Tibial nerve (tissue), 4 donors: ENCODE results near the gene UBE2L3. TPM values are rescaled to one million over a fixed set of nuclear protein-coding genes. Genes with fewer than 3 reads are reported as not detected.

Experiments used
- DNase-seq, 2 donors: peaks; one replicate each; pipeline ENCODE4 v3.0.0-alpha.2; 2019; ENCODE audit warnings: low spot score in 2 of 2
- H3K27ac ChIP-seq, 4 donors: fragments of 200-600 bp; sonication (generic) in 3 of 4; one replicate each; pipeline ENCODE4 v1.5.1; 2017 to 2019; ENCODE audit warnings: mild to moderate bottlenecking in 1 of 4
- H3K27me3 ChIP-seq, 2 donors: fragments of 200-600 bp; sonication (generic) in 1 of 2; one replicate each; pipeline versions ENCODE4 v1.5.1 to v1.6.0; 2017 to 2019
- H3K36me3 ChIP-seq, 3 donors: fragments of 200-600 bp; sonication (generic); one replicate each; pipeline ENCODE4 v1.5.1; 2018 to 2019
- H3K4me1 ChIP-seq, 4 donors: fragments of 200-600 bp; sonication (generic) in 3 of 4; one replicate each; pipeline ENCODE4 v1.5.1; 2017 to 2019
- H3K4me3 ChIP-seq, 4 donors: fragments of 200-600 bp; sonication (generic) in 3 of 4; one replicate each; pipeline ENCODE4 v1.5.1; 2017 to 2019; ENCODE audit warnings: mild to moderate bottlenecking in 1 of 4, moderate library complexity in 1 of 4
- H3K9me3 ChIP-seq, 4 donors: fragments of 200-600 bp; sonication (generic) in 3 of 4; one replicate each; pipeline ENCODE4 v1.5.1; 2017 to 2019
- EP300 ChIP-seq, 2 donors: sonication (generic); formaldehyde crosslinking; IDR thresholded peaks; one replicate each; pipeline ENCODE4 v1.6.1; 2017; ENCODE audit warnings: antibody characterized with exemption in 2 of 2, mild to moderate bottlenecking in 1 of 2
- POLR2A ChIP-seq, 2 donors: fragments of 450-650 bp; IDR thresholded peaks; one replicate each; pipeline ENCODE4 v1.6.1; 2017; ENCODE audit warnings: antibody characterized with exemption in 2 of 2, mild to moderate bottlenecking in 2 of 2, moderate library complexity in 2 of 2
- WGBS, 2 donors: methylation state at CpG; one replicate each; pipeline ENCODE4 v1.1.5; 2018; 5-methylcytosine and 5-hydroxymethylcytosine counted together
- total RNA-seq, 4 donors: library from RNA; depleted of rRNA; stranded (reverse); fragments of >200 nt; gene quantifications; one replicate each; pipeline ENCODE4 v1.1.0, GENCODE V29; 2016
- TF ChIP-seq, protein P1 (sequence below), 5 experiments: fragments of 200-600 bp in 3 of 5; fragments of 450-650 bp in 2 of 5; sonication (generic) in 3 of 5; IDR thresholded peaks; one replicate each; pipeline ENCODE4 v1.5.1; 2016 to 2019; ENCODE audit warnings: antibody characterized with exemption in 5 of 5, mild to moderate bottlenecking in 3 of 5, moderate library complexity in 2 of 5

UBE2L3 gene
- total RNA-seq, 4 donors from 2014 or later, result 32.0 to 45.0 (median 37.8) TPM

DNA sequence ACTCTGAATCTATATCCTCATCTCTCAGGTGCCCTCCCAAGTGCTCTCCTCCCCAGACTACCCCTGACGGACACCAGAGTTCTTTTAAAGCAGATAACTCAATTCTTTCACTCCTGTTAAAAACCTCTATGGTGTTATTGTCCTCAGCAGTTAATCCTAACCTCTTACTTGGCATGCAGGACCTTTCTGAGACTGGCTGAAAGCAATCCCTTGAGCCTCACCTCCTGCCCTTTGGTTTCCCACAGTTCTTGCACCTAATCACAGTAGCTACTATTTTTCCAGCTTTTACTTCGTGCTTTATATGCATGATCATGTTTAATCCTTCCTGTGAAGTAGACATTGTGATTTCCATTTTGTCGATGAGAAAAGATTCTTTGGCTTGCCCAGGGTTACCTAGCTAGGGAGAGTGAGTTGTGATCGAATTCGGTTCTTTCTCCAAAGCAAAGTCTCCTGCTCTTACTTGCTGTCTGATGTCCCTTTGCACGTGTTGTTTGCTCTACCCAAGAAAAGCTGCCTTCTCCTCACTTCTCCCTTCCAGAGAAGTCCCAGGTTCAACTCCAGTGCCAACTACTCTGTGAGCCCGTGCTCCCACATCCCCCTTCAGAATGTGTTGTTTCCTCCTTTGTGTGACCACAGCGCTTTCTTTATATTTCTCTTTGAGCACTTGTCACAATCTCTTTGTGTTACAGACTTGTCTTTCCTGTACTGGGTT is 2.1 kb downstream of the UBE2L3 start:
- 50 to 51% methylated on average over 8 of the region's 8 CpGs for WGBS, 2 donors
- no peak for DNase-seq
- TF ChIP-seq POLR2A (IDR thresholded peaks at IDR 0.05) (no peak), EP300 (IDR thresholded peaks at IDR 0.05) (no peak)
- TF ChIP-seq, protein P1, sequence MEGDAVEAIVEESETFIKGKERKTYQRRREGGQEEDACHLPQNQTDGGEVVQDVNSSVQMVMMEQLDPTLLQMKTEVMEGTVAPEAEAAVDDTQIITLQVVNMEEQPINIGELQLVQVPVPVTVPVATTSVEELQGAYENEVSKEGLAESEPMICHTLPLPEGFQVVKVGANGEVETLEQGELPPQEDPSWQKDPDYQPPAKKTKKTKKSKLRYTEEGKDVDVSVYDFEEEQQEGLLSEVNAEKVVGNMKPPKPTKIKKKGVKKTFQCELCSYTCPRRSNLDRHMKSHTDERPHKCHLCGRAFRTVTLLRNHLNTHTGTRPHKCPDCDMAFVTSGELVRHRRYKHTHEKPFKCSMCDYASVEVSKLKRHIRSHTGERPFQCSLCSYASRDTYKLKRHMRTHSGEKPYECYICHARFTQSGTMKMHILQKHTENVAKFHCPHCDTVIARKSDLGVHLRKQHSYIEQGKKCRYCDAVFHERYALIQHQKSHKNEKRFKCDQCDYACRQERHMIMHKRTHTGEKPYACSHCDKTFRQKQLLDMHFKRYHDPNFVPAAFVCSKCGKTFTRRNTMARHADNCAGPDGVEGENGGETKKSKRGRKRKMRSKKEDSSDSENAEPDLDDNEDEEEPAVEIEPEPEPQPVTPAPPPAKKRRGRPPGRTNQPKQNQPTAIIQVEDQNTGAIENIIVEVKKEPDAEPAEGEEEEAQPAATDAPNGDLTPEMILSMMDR (IDR thresholded peaks at IDR 0.05), result no peak
- no peak overlapping the region for H3K27ac ChIP-seq
- H3K27me3 ChIP-seq, result no peaks in the 10 kb centered on the region
- H3K9me3 ChIP-seq, result no peaks in the 10 kb centered on the region
- peaks cover 4 to 60% (median 27%) of the 10 kb centered on the region in 4 donors for H3K4me1 ChIP-seq
- H3K36me3 ChIP-seq, result no peaks in the 10 kb centered on the region
- peak overlapping the region in 1 of 4 donors; percentile 76 for H3K4me3 ChIP-seq

DNA sequence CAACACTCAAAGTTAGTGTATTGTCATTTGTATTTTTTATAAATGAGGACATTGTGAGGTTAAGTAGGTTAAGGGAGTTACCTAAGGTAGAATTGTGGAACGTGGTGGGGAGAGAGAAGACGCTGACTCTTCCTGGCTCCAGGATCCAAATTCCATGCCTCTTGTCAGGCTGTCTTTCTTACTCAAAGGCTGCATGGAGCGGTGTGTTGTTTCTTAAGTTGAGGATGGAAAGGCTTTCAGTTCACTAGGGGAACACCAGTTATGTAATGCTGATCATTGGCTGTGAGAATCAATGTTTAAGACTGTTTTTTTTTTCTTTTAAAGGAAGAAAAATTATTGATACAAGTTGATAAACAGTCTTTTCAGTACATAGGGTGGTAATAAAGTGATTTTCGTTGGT is 2.9 kb downstream of the UBE2L3 start:
- 41 to 45% methylated on average over 4 of the region's 4 CpGs for WGBS, 2 donors

DNA sequence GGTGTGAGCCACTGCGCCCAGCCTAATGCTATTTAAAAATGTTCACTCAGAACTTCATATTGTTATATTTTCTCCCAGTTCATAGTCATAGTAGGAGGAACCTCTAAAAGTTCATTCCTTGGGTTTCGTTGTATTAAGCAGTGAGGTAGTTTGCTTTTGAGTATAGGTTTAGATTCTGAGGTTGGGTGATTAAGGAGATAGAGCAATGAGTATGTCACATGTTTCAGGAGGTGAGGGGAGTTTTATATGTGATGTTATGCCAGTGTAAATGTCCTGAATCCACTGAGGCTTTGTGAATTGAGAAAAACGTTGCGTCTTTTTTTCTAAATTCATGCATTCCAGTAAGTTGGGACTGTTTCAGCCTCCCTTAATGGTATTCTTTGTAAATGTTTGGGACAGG is 4.2 kb downstream of the UBE2L3 start:
- no peak overlapping the region for H3K4me3 ChIP-seq

More for the DNA sequence above, 2.9 kb downstream of the UBE2L3 start:
- H3K9me3 ChIP-seq, result no peaks in the 10 kb centered on the region
- TF ChIP-seq, protein P1 (IDR thresholded peaks at IDR 0.05), result no peak
- TF ChIP-seq POLR2A (IDR thresholded peaks at IDR 0.05), result no peak
- H3K36me3 ChIP-seq, result no peaks in the 10 kb centered on the region
- no peak overlapping the region for H3K4me3 ChIP-seq
- peaks cover 4 to 63% (median 28%) of the 10 kb centered on the region in 4 donors for H3K4me1 ChIP-seq
- DNase-seq, result no peak
- no peaks in the 10 kb centered on the region for H3K27me3 ChIP-seq
- H3K27ac ChIP-seq, result no peak overlapping the region

DNA sequence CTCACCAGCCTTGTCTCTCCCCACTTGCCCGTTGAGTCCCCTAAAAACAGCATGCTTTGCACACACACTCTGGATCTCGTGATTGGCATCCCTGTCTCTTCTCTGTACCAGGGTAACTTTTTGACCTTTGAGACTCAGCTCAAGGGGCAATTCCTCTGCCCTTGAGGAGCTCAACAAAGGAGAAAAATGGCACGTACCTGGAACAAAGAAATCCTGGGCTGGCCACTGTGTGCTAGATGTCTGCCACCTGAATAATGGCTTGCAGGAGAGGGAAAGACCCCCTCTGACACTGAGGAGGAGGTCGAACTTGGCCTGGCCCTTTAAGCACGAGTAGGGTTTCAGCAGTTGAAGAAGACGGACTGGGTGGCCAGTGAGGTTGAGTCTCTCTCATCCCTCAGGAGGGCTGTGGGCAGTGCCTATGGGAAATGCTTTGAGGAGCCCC is 5.8 kb downstream of the UBE2L3 start:
- peaks cover 4 to 76% (median 28%) of the 10 kb centered on the region in 4 donors for H3K4me1 ChIP-seq
- WGBS, 2 donors, result 57 to 59% methylated on average over 6 of the region's 6 CpGs
- no peaks in the 10 kb centered on the region for H3K36me3 ChIP-seq
- H3K4me3 ChIP-seq, result no peak overlapping the region
- DNase-seq, result no peak
- H3K27ac ChIP-seq, result no peak overlapping the region
- H3K9me3 ChIP-seq, result no peaks in the 10 kb centered on the region
- H3K27me3 ChIP-seq, result no peaks in the 10 kb centered on the region
- TF ChIP-seq EP300 (IDR thresholded peaks at IDR 0.05) (no peak), POLR2A (IDR thresholded peaks at IDR 0.05) (no peak)
- TF ChIP-seq, protein P1 (IDR thresholded peaks at IDR 0.05), result no peak

More for the DNA sequence above, 4.2 kb downstream of the UBE2L3 start:
- Histone ChIP-seq H3K27me3 (no peaks in the 10 kb centered on the region), H3K9me3 (no peaks in the 10 kb centered on the region), H3K4me1 (peaks cover 4 to 63% (median 28%) of the 10 kb centered on the region in 4 donors), H3K36me3 (no peaks in the 10 kb centered on the region), H3K27ac (no peak overlapping the region)
- TF ChIP-seq, protein P1 (IDR thresholded peaks at IDR 0.05), result no peak
- TF ChIP-seq EP300 (IDR thresholded peaks at IDR 0.05), result no peak
- no peak for TF ChIP-seq POLR2A (IDR thresholded peaks at IDR 0.05)
- DNase-seq, result no peak
- WGBS, 2 donors, result 86 to 88% methylated on average over 4 of the region's 4 CpGs

DNA sequence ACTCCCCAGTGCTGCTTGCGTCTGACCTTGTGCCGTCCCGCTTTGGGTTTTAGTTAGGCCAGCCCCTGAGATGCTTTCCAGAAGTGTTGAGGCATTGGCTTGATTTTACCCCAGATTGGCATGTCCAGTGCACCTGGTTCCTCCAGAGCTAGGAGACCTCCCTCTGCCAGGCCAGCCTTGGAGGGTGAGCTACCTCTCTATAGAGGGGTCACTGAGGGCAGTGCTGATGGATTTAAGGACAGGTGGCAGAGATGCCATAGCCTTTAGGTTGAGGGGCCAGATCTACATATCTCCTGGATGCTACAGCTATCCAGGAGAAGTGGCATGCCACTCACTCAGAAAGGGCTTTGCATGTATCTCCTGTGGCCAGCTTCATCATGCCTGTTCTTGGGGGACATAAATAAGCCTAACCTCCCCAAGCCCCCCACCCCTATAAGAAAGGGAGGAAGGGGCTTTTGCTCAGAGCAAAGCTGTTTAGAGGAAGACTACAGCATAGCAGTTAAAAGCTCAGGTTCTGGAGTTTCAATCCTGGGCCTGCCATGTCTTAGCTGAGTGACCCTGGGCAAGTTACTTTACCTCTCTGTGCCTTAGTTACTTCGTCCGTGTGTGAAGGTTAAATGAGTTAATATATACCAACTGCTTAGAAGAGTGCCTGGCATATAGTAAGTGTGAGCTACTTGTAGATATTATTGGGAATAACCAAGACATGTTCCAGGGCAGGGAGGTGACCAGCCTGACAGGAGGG is 6.4 kb downstream of the UBE2L3 start:
- H3K9me3 ChIP-seq, result no peaks in the 10 kb centered on the region
- no peaks in the 10 kb centered on the region for H3K36me3 ChIP-seq
- peaks cover 4 to 75% (median 25%) of the 10 kb centered on the region in 4 donors for H3K4me1 ChIP-seq
- WGBS, 2 donors, result 68 to 81% methylated on average over 5 of the region's 5 CpGs
- no peak overlapping the region for H3K4me3 ChIP-seq
- no peak for DNase-seq
- no peaks in the 10 kb centered on the region for H3K27me3 ChIP-seq
- TF ChIP-seq POLR2A (IDR thresholded peaks at IDR 0.05) (no peak), EP300 (IDR thresholded peaks at IDR 0.05) (no peak)
- TF ChIP-seq, protein P1 (IDR thresholded peaks at IDR 0.05), result no peak
- H3K27ac ChIP-seq, result no peak overlapping the region
